Measurements from ENCODE around the gene AGBL5. TPM values are rescaled to one million over a fixed set of nuclear protein-coding genes. Genes with fewer than 3 reads are reported as not detected.

Gene AGBL5
- total and polyA plus RNA-seq, 2 of the 13 experiments (the other 11 are each of a cell fraction or from before 2014, with no cell fraction given): 55.9 to 73.3 TPM

DNA sequence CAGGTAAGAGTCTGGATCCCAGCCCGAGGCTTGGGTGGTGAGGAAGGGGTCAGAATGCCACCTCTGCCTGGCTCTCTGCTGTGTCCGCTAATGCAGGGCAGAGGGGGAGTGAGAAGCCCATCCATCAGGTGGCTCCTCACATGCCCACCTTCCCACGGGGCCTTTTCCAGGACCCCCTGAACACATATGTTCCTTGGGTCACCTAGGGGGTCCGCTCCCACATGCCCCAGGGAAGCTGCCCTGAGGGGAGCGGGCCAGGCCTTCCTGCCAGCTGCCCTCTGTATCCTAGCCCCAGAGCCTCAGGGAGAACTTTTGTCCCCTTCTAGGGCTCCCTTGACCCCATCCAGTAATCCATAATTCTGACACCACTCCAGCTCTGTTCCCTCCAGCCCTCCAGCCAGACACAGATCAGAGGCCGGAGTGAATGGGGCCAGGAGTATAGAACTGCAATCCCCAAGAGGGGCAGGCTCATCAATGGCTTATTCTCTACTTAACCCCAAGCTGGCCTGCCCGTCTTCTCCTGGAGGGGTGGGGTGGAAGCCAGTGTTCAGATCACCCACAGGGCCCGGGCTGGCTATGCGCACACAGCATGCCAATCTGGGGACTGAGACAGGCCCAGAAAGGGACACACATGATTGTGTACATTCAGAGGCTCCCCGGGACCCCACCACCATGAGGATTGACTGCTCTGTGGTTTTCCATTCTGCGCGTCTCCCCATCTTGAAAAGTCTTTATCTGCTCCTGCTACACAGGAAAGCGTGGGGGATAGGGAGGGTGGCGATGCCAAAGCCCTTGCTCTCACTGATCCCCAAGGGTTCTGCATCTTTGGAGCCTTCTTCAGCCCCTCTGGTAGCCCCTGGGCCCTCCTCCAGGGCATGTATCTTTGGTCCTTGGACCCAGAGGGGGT is 28.0 kb downstream of the AGBL5 start (continued):
- TF ChIP-seq SAFB2 (CRISPR knock-in tag; IDR thresholded peaks at IDR 0.05; ENCODE audit: borderline replicate concordance, low read depth) (no peak), GTF2F1 (IDR thresholded peaks at IDR 0.05; ENCODE audit: low read length) (no peak), IKZF1 (IDR thresholded peaks at IDR 0.05) (no peak), SP140L (CRISPR knock-in tag; IDR thresholded peaks at IDR 0.05; ENCODE audit: borderline replicate concordance) (no peak), HOXA3 (CRISPR knock-in tag; IDR thresholded peaks at IDR 0.05) (peak; percentile 41; the same call in 1 of the 2 replicates), TCF12 (IDR thresholded peaks at IDR 0.05) (no peak), TCF12 (CRISPR knock-in tag; IDR thresholded peaks at IDR 0.05) (0 out of 2 replicates have a peak, but pooled peaks have one; percentile 37), KDM5B (CRISPR knock-in tag; IDR thresholded peaks at IDR 0.05; ENCODE audit: borderline replicate concordance) (peak; percentile 41; the same call in 1 of the 2 replicates), ZNF792 (CRISPR knock-in tag; IDR thresholded peaks at IDR 0.05) (no peak), U2AF1 (optimal IDR thresholded peaks at IDR 0.05; ENCODE audit: low read depth, low read length) (no peak), ZNF746 (CRISPR knock-in tag; IDR thresholded peaks at IDR 0.05) (no peak), ZNF33A (CRISPR knock-in tag; IDR thresholded peaks at IDR 0.05; ENCODE audit: borderline replicate concordance) (no peak), ZNF44 (CRISPR knock-in tag; IDR thresholded peaks at IDR 0.05) (no peak), CHCHD3 (CRISPR knock-in tag; IDR thresholded peaks at IDR 0.05) (no peak), ZNF224 (CRISPR knock-in tag; IDR thresholded peaks at IDR 0.05) (no peak), GPN1 (CRISPR knock-in tag; IDR thresholded peaks at IDR 0.05; ENCODE audit: borderline replicate concordance) (no peak)
- TF ChIP-seq, protein P1, sequence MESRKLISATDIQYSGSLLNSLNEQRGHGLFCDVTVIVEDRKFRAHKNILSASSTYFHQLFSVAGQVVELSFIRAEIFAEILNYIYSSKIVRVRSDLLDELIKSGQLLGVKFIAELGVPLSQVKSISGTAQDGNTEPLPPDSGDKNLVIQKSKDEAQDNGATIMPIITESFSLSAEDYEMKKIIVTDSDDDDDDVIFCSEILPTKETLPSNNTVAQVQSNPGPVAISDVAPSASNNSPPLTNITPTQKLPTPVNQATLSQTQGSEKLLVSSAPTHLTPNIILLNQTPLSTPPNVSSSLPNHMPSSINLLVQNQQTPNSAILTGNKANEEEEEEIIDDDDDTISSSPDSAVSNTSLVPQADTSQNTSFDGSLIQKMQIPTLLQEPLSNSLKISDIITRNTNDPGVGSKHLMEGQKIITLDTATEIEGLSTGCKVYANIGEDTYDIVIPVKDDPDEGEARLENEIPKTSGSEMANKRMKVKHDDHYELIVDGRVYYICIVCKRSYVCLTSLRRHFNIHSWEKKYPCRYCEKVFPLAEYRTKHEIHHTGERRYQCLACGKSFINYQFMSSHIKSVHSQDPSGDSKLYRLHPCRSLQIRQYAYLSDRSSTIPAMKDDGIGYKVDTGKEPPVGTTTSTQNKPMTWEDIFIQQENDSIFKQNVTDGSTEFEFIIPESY (CRISPR knock-in tag; IDR thresholded peaks at IDR 0.05): no peak
- TF ChIP-seq, protein P2, sequence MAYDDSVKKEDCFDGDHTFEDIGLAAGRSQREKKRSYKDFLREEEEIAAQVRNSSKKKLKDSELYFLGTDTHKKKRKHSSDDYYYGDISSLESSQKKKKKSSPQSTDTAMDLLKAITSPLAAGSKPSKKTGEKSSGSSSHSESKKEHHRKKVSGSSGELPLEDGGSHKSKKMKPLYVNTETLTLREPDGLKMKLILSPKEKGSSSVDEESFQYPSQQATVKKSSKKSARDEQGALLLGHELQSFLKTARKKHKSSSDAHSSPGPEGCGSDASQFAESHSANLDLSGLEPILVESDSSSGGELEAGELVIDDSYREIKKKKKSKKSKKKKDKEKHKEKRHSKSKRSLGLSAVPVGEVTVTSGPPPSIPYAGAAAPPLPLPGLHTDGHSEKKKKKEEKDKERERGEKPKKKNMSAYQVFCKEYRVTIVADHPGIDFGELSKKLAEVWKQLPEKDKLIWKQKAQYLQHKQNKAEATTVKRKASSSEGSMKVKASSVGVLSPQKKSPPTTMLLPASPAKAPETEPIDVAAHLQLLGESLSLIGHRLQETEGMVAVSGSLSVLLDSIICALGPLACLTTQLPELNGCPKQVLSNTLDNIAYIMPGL (CRISPR knock-in tag; IDR thresholded peaks at IDR 0.05; ENCODE audit: borderline replicate concordance in 1 of 2, low read depth in 1 of 2): 0 out of 4 replicates have a peak, but pooled peaks of 1 of the 2 experiments have one; percentile 28

Data from HepG2 (cell line).